ENCODE measurements around the gene BSDC1. TPM values are rescaled to one million over a fixed set of nuclear protein-coding genes. Genes with fewer than 3 reads are reported as not detected.
A peak's percentile ranks its signal among the peaks of the same experiment; 100 is the strongest.

The BSDC1 gene
- total and polyA plus RNA-seq, 2 of the 13 experiments (the other 11 are each of a cell fraction or from before 2014, with no cell fraction given) = 40.3 to 64.2 TPM

- no TSS peak for BruUV-seq (replicated peaks)
- H3K4me3 ChIP-seq (replicated peaks in 1 of 3; ENCODE audit: insufficient read depth in 1 of 3, low read depth in 2 of 3, low read length in 3 of 3) = no peak overlapping the region
- no peaks in the 10 kb centered on the region for H3K4me1 ChIP-seq (ENCODE audit: insufficient read depth, low read length)
- DNase-seq (ENCODE audit: low spot score) (no peak), ATAC-seq (peak; percentile 64), FAIRE-seq (no peak)
- POLR2A ChIA-PET = interaction anchor here (0.7 to 1.2 kb wide), 3 partner anchors 20 to 36 kb away, joined by 3 to 5 read pairs (median 4); partner anchors contain the start of genes BSDC1 and MARCKSL1
- no peaks in the 10 kb centered on the region for H3K27me3 ChIP-seq (ENCODE audit: control insufficient read depth in 1 of 2, insufficient read depth in 2 of 2, low read length in 2 of 2)
- CTCF ChIA-PET (ENCODE audit: low intra/inter-chr PET ratio, low total read pairs) = interaction anchor here (1.1 kb wide), 1 partner anchor 157 kb away, joined by 3 read pairs; no protein-coding TSS in a partner anchor
- H4K20me1 ChIP-seq (ENCODE audit: insufficient read depth, low read length) = no peaks in the 10 kb centered on the region
- intact Hi-C loops (cut with micrococcal nuclease; ENCODE audit: unreplicated experiment) (no loop called here), in situ Hi-C loops (cut with HindIII; ENCODE audit: extremely low pct_ligation_motif_present, low pct_unique_long_range_greater_than_20kb) (no loop called here)
- no peaks in the 10 kb centered on the region for H3K79me2 ChIP-seq (ENCODE audit: insufficient read depth, low read length)
- H3K9me3 ChIP-seq (ENCODE audit: low read length) = no peaks in the 10 kb centered on the region
- no peak overlapping the region for H3K9ac ChIP-seq (ENCODE audit: insufficient read depth, low read depth, low read length)
- H3K27ac ChIP-seq (ENCODE audit: extremely low read length, insufficient read depth, low read length) = no peak overlapping the region
- WGBS (ENCODE audit: low lambda C conversion rate) = 100% methylated on average over 5 of the region's 5 CpGs
- peaks cover 39 to 74% of the 10 kb centered on the region in 2 experiments for H3K36me3 ChIP-seq (replicated peaks in 1 of 2; ENCODE audit: control insufficient read depth in 1 of 2, insufficient read depth in 2 of 2, low read length in 2 of 2)
- peak; percentile 67 for TF ChIP-seq STAG1 (CRISPR knock-in tag; IDR thresholded peaks at IDR 0.05)
- TF ChIP-seq RAD21 (CRISPR knock-in tag; IDR thresholded peaks at IDR 0.05) = 0 out of 2 replicates have a peak, but pooled peaks have one; percentile 17
- TF ChIP-seq CTCF (CRISPR knock-in tag; IDR thresholded peaks at IDR 0.05) = peak; percentile 47
- TF ChIP-seq AKNA (CRISPR knock-in tag; IDR thresholded peaks at IDR 0.05; ENCODE audit: borderline replicate concordance) = no peak
- TF ChIP-seq RBFOX2 (IDR thresholded peaks at IDR 0.05; ENCODE audit: low read depth, low read length) = 0 out of 2 replicates have a peak, but pooled peaks have one; percentile 5
- no peak overlapping the region for H2AFZ ChIP-seq (ENCODE audit: low read length)
- H3K4me2 ChIP-seq (ENCODE audit: low read depth, low read length) = no peak overlapping the region
These were observed 22.0 kb downstream of the BSDC1 start for GRCh38 chr1:32372149-32372756.

Data from HepG2 (cell line).